Thyroid gland (tissue), 4 donors: ENCODE data around the gene SLC6A3.

ENCODE experiments used
- POLR2A ChIP-seq, 2 donors: fragments of 450-650 bp; IDR thresholded peaks; one replicate each; pipeline ENCODE4 v1.6.1; 2017; ENCODE audit warnings: antibody characterized with exemption in 2 of 2, mild to moderate bottlenecking in 2 of 2, moderate library complexity in 1 of 2
- TF ChIP-seq, protein P1 (sequence below), 6 experiments: fragments of 200-600 bp in 3 of 6; fragments of 450-650 bp in 3 of 6; sonication (generic) in 3 of 6; IDR thresholded peaks; one replicate each; pipeline ENCODE4 v1.5.1; 2016 to 2019; ENCODE audit warnings: antibody characterized with exemption in 6 of 6, mild to moderate bottlenecking in 2 of 6, inconsistent platforms in 1 of 6, moderate library complexity in 1 of 6

DNA sequence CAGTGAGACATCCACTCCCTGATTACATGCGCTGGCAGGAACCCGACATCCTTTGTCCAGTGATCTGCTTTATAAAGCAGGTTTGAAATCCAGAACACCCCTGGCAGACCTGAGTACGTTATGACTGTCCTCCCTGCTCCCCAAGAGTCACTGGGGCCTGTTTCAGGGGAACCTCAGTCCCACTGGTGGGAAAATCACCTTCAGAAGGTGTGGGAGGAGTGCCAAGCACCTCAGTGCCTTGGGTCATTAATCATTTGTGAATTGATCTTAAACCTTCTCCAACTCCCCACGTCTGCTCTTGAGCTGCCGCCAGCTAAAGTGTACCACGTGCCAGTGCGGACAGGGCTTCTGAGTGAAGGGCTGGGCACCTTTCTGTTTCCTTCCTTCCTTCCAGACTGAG lies 16.2 kb downstream of the SLC6A3 start:
- TF ChIP-seq, protein P1, sequence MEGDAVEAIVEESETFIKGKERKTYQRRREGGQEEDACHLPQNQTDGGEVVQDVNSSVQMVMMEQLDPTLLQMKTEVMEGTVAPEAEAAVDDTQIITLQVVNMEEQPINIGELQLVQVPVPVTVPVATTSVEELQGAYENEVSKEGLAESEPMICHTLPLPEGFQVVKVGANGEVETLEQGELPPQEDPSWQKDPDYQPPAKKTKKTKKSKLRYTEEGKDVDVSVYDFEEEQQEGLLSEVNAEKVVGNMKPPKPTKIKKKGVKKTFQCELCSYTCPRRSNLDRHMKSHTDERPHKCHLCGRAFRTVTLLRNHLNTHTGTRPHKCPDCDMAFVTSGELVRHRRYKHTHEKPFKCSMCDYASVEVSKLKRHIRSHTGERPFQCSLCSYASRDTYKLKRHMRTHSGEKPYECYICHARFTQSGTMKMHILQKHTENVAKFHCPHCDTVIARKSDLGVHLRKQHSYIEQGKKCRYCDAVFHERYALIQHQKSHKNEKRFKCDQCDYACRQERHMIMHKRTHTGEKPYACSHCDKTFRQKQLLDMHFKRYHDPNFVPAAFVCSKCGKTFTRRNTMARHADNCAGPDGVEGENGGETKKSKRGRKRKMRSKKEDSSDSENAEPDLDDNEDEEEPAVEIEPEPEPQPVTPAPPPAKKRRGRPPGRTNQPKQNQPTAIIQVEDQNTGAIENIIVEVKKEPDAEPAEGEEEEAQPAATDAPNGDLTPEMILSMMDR (IDR thresholded peaks at IDR 0.05): no peak
- no peak for TF ChIP-seq POLR2A (IDR thresholded peaks at IDR 0.05)
